Posterior cingulate gyrus (tissue), 11 donors: ENCODE measurements around the gene DCT.

ENCODE experiments used
- DNase-seq, 10 donors: peaks; one replicate each; pipeline versions ENCODE4 v3.0.0 to v3.0.0-alpha.2; 2020 to 2021; ENCODE audit warnings: mixed read lengths in 3 of 10
- intact Hi-C: fragments of 100-400 bp; cut with DNase I; formaldehyde crosslinking; loops from one replicate; pipeline ENCODE4 v1.15.1; 2023

The DCT gene

DNA sequence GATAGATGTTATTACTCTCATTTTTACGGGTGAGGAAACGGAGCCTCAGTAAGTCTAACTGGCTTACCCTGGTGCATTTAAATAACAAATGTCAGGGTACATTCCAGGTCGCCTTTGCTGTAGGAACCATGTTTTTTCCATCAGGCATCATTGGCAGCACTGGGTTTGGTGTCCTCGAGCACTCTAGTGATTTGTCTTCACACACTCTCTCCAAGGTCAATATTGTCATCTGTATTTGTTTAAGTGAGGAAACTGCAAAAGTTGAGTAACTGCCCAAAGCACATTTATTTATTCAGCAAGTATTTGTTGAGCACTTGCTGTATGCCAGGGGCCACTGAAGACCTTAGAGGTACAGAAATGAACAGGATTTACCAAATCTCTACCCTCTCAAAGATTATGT lies 78.6 kb downstream of the DCT start:
- intact Hi-C loops, result no loop called here
- no peak for DNase-seq

DNA sequence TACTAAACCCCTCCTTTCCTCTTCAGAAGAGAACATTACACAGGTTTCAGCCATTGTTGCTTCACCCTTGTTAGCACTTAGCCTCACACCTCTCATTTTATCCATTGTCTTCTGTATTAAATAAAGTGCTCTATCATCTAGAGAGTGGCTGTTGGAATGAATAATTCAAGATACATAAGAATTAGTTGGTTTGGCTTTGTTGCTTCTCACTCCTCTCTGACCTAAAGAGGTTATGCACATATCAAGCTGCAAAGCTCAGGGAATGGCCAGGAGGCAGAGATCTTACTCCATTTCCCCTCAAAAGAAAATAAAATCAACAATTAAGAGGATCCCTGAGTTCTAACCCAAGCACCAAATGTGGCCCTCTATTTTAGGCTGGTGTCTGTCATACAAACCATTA lies 79.7 kb downstream of the DCT start:
- no peak for DNase-seq

DNA sequence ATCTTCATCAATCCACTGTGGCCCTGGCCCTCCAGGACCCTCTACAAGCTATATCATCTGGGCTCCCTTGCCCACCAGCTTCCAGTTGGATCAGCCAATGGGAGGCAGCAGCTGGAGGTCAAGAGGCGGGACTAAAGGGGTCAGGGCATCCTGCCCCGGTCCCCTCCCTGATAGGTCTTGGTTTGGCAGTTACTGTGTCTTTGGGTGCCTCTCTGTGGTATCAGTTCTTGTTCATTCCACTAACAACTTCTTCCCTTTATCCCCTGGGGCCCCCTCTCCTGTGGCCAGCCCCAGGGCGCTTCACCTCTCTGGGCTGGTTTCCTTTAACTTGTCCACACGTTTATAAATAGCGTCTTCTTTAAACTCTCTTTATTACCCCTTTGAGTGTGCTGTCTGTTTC lies 83.6 kb downstream of the DCT start:
- intact Hi-C loops, result no loop called here
- no peak for DNase-seq

More for the DNA sequence above, 79.7 kb downstream of the DCT start:
- intact Hi-C loops, result no loop called here

DNA sequence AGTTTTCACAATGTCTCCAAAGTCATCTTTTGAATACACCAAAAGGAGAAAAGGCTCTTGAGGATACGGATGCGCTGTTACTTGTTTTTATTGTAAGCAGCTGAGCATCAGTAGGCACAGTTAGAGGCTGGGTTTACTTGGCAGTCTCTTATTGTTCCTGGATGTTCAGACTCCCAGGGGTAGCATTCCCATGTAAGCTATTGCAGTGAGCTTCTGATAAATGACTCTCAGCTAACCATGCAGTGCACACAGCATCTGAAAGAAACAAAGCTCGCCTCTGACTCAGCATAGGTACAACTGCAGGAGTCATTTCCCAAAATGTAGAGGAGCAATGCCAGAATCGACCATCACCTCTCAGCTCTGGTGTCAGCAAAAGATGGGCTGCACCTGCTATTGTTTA lies 84.8 kb downstream of the DCT start:
- intact Hi-C loops, result no loop called here
- no peak for DNase-seq

DNA sequence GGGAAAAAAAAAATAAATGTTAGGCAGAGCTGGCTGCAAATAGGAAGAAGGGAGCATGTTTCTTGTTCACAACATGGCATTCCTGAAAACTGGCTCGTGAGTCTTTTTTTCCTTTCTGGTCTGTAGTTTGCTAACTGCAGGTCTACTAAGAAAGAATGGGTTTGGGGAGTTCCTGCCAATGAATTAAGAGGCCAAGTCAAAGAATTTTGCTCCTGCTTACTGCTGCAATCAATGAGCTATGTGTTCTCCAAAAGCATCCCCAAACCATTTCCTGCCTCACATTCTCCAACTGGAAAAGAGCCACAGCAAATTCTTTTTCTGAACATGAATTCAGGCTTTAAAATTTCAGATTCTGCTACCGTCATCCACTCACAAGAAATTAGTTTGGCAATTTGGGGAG lies 88.6 kb downstream of the DCT start:
- intact Hi-C loops, result no loop called here
- no peak for DNase-seq

DNA sequence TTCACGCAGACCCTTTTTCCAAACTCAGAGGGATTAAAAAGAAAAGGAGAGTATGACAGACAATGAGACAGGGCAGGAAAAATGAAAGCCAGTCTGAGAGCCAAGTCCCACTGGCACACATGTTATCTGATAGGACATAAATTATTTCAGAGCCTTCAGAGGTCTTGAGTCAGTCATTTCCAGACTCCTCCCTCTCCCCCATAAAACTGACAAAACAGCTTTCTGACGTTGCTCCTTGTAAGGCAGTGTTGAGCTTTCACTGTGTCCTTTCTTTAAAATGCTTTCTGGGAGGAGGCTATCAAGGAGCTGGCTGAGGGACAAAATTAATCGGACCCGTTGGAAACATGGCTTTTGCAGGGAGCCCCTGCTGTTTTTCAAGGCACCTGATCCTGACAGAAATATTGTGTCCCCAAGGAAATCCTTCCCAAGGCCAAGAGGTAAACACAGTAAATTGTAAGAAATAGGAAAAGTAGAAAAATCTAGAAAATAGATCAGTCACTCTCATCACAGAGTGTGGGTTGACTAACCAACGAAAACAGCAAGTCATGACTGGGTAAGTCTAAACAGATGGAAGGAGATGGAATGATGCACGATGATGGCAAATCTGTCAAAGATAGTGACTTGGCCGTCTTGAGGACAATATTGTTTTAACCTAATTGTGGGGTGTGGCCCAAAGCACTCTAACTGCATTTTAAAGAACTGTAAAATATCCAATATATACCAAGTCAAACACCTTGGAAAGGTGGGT lies 89.7 kb downstream of the DCT start:
- intact Hi-C loops, result no loop called here
- no peak for DNase-seq

DNA sequence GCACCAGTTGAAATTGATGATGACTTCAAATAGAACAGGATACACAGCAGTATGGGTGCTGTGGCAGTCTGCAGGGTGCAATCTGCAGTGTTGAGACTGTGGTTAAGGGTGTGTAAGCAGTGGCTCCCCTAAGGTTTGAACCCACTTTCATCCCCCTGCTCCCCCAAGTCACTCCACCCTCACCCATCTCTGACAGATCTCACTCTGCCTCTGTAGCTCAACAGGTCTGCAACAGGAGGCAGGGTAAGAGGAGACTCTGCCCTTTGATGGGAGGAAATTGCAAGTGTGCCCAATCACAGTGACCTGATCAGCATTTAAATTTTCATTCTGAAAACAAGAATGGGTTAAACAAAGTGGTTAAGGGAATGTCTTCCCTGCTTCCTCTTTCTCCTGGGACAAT lies 92.4 kb downstream of the DCT start:
- intact Hi-C loops, result no loop called here
- DNase-seq, result no peak
